HG02970 (cell line): ENCODE measurements around the gene PLEKHA8.

Source experiments
- ATAC-seq: cut with Tn5 transposase; IDR thresholded peaks from one replicate; pipeline ENCODE4 v1.9.1; 2021; ENCODE audit warnings: mild to moderate bottlenecking, moderate library complexity, moderate number of reproducible peaks; ENCODE audit not compliant: unreplicated experiment, low FRiP score

Gene PLEKHA8

DNA sequence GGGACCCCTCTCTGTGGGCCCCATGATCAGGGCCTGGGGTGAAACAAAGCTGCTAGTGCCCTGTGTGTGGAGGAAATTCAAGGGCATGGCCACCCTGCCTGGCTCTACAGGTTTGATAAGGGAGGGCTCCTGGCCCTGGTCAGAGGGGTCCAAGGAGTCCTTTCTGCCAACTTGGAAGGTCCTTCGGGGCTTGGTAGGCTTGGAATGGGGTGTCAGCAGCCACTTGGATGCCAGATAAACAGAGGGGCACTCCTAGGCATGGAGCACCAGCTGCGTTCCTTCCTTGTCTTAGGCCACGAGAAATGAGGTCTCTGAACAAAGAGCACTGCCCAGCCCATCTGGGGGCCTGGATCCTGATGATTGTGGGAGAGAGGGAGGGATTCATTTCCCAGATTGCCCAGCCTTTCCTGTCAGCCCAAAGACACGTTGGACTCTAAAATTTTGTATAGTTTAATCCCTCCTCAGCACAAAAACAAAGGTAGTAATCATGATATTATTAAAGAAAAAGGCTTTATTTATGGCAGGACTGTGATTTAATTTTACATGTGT is 111.7 kb downstream of the PLEKHA8 start:
- no peak for ATAC-seq

DNA sequence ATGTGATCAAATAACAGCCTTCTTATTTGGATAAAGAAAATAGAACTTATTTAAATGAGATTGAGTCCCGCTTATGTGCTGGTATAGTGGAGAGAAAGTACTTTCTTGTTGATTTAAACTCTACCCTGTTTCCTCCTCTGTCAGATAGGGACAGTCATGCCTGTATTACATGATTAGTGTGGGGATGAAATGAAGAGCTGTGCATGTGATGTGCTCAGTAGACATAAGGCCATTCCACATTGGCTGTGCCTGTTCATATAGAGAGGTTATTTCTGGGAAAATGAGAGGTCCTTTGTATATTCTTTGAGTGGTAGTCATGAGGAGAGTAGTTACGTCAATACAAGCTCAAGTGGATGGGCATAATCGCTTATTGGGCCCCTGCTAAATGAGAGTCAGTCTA is 112.2 kb downstream of the PLEKHA8 start:
- no peak for ATAC-seq

DNA sequence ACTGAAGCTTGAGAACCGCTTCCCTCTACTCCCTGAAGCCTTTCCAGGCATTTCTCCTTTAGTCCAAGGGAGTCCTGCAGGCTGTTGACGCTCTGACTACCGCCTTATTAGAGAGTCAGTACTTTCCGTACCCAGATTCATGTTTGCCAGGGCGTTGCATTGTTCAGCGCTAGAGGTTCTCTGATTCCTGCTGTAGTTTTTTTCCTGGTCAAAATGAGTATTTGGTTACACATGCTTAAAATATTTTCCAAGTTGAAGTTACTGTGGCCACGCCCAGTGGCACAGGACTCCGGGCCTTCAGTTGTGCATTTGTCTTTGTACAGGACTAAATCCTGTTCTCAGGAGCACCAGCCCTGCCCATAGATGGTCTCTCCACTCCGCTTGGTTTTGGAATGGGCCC is 114.5 kb downstream of the PLEKHA8 start:
- ATAC-seq = no peak

DNA sequence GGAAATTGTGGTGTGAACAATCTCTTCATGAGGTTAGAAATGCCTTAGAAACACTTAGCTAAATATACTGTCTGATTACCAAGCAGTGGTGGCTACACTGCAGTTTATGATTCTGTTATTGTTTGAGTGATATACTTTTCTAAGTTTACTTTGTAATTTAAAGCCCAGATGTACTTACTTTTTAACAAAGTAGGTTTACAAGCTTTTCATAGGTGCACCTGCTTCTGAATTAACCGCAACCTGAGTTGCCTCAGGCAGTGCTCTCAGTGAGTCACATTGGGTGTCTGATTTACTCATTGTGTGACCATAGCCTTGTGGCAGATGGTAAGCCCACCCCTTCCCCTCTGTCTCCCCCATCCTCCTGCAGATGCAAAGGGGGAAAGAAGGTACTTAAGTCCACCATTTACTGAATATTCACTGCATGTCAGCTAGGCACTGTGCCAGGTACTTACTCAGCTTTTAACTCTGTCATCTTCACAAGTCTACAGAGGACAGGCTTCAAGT is 115.6 kb downstream of the PLEKHA8 start:
- ATAC-seq = no peak

DNA sequence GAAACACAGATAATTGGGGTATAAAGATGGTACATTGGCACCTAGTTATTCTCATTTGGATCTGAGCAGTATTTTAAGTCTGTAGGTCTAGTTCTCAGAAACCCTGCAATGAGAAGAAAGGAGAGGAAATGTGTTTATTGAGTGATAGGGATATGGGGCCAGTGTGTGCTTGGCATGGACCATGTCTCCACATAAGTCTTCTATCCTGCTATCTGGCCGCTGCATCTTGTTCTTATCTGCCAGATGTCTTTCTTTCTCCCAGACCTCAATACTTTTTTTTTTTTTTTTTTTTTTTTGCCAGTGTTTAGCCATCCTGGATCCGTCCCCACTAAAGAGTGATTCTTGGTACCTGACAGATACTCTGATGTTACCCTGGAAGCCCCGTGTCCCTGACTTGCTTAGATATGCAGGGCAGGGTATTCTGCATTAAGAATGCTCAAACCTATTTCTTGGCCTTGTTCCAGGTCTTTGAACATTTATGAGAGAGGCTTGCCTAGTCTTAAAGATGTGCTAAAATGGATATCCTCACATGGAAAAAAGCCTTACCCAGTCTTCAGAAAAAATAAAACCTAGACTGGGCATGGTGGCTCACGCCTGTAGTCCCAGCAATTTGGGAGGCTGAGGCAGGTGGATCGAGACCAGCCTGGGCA is 116.6 kb downstream of the PLEKHA8 start:
- ATAC-seq = no peak

DNA sequence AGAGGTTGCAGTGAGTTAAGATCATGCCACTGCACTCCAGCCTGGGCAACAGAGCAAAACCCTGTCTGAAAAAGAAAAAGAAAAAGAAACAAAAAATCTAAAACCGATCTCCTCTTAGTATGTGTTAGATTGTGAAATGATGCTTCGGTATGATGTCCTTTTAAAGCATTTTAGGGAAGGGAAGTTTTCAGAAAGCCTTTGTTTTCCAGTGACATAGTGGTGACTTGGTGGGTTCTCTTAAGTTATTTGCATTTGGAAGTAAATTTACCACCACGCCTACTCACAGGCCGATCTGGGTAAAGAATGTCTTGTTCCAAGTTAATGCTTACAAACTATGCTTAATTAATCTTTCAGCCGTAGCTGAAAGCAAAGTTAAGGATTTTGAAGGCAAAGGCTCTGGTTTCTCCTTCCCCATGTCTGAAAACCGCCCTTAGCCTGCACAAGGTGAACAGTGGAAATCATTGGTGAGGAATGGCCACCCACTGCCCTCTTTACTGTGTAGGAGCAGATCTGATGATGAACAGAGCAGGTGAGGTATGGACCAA is 117.3 kb downstream of the PLEKHA8 start:
- no peak for ATAC-seq

DNA sequence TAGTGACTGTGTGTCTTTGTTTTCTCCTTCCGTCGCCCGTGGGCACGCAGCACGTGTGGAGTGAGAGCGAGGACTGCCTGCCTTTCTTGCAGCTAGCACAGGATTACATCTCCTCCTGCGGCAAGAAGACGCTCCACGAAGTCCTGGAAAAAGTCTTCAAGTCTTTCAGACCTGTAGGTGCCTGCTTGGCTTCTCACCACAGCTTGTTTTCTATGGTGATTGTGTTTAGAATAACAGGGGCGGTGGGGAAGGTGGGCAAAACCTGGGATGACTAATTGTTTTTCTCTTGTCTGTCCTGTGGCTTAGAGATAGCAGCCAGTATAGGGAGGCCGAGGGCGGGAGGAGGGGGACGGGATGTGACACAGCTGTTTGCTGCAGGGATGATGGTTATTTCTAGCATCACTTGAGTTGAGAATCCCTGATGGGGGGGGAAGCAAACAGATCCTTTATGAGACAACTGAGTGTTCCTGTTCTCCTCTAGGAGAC is 118.0 kb downstream of the PLEKHA8 start:
- ATAC-seq = no peak

DNA sequence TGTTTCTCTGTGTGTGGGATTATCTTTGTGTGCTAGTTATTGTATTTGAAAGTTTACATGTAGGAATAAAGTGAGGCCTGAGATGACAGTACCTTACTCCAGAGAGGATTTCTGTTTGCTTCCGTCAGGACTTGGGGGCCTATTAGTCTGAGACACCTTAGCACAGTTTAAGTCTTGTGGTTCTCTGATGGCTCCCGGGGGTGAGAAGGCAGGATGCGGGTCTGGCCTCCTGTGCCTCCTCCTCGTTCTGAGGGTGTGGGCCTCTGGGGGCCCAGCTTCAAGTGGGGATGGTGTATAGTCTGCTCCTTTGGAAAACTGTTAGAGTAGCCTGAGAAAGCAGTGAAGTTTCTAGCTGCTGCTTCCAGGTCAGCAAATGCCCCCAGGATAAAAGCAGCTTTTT is 119.0 kb downstream of the PLEKHA8 start:
- no peak for ATAC-seq

DNA sequence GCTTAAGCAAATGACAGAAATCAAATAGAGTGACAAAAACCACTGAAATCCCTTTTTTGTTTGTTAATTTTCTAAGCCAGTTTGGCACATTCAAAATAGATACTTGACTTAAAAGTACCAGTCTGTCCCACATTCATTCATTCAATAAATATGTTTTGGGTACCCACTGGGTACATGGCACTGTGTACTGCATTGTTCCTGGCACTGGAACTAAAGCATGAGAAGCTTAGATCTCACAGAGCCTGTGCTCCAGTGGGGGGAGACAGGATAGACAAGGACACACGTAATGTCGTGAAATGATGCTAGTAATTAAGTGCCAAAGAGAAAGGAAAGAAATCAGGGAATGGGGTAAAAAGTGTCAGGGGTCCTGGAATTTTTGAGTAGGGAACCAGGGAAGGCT is 119.6 kb downstream of the PLEKHA8 start:
- ATAC-seq = no peak

DNA sequence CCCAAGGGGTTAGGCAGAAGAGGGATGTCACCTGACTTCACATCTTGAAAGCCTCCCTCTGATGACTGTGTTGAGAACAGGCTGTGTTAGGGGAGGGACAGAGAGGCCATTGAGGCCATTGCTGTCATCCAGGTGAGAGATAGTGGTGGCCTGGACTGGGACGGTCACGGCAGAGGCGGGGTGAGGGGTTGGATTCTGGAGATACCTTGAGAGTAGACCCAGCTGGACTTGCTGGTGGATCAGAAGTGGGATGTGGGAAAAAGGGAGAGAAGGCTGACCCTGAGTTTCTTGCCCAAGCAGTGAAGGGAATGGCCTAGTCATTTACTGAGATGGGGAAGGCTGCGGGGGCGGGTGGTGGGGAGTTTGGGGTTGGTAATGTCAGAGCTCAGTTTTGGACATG is 120.2 kb downstream of the PLEKHA8 start:
- no peak for ATAC-seq

DNA sequence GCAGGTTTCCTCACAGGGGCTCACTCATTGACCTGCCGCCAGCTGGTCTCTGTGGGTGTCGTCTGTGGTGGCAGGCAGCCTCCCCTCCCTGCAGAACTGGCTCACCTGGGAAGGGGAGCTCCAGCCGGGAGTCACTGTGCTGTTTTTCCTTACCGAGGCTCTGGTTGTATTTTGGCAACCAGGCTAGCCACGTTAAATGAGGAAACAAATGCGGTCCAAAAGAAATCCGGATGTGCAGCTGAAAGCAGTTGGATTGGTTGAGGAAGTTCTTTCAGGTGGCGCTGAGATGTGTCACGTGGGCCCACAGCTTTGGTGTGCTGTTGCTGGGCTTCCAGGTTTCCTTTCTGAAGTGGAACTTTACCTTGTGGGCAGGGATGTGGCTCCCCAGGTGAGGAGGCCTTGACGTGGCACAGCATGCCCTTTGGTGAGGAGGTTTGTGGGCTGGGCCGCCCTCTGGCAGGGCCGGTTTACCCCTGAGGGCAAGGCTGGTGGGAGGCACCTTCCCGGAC is 120.8 kb downstream of the PLEKHA8 start:
- ATAC-seq = no peak

DNA sequence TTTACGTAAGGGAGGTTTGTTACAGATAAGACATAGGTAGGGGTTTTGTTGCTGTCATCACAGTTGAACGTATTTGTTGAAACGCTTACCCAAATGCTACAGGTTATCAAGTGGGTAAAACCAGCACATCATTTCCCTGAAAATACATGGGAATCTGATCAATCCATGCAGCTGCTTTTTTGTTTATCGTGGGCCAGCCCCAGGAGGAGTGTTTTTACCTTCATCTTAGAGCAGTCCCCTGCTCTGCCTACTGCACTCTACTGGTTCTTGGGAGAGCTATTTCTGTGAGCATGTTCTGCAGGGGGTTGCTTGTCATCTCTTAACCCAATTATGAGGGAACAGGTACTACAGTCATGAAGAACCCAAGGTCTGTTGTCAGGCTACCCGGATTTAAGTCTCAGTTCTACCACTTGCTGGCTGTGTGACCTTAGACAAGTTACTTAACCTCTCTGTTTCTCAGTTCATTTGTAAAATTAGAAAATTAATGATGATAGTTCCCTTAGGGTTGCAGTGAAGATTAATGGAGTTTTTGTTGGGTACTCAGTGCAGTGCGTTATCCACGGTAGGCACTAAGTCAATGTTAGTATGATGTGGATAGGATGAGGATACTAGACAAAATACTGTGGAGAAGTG is 121.5 kb downstream of the PLEKHA8 start:
- no peak for ATAC-seq

DNA sequence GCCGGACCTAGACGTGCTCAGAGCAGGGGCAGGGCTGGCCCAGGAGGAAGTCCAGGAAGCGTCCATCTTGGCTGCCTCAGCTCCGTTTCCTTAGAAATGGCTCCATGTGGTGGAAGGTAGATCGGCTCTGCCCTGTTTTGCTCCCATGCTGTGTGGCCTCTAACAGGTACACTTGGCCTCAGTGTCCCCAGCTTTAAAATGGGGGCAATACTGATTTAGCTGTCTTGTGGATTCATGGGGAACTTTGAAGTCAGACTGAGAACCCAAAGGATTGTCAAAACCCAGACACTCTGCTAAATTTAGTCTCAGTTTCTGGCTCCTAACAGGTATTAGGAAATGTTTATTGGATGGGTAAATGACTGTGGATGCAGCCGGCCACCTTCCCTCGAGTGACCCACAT is 122.5 kb downstream of the PLEKHA8 start:
- no peak for ATAC-seq

DNA sequence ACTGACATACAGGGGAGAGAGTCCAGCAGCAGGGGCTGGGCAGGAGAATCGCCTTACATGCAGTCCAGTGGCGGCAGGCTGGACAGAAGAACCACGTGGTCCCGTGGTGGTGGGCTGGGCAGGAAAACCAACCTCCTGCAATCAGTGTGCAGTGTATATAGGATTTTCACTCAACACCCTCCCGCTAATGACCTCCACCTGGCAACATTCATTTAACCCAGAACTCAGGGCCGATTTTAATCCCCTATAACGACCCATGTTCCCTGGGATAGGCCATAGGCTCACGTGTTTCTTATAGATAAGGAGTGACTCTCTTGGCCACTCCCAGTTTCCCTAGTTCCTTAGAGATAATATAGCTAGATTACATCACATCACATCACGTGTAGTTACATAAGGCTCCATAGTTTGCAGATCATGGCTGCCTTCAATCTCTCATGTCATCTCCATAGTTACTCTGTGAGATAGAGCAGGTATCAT is 125.9 kb downstream of the PLEKHA8 start:
- no peak for ATAC-seq

DNA sequence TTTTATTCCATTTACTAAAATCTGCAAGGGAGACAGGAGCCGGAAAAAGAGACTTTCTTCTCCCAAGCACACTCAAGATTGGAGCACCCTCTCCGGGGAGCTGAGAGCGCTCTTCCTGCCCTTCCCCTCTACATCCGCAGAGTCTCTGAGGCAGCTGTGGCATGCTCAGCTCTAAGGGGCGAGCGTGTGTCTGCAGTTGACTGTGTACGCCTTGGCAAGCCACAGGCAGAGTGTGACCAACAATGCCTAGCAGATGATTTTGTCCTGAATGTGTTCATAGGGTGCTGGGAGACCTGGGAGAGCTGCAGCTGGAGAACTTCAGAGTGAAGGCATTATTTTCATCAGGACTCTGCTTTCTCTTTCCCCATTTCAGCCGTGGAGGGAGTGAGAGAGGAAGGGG is 127.3 kb downstream of the PLEKHA8 start:
- no peak for ATAC-seq

DNA sequence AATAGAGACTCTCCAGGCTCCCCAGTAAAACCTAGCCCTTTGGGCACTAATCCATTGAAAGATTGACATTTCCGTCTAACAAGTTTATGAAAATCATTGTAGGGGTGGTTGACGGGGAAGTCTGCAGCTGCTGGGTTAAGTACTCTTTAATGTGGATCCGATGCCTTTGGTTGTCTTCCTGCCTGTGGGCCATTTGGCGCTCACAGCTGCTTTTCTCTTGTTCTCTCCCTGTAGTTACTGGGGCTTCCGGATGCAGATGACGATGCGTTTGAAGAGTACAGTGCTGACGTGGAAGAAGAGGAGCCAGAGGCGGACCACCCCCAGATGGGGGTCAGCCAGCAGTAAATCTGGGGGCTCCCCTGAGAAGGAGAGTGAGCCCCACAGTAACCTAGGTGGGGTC is 129.0 kb downstream of the PLEKHA8 start:
- no peak for ATAC-seq

DNA sequence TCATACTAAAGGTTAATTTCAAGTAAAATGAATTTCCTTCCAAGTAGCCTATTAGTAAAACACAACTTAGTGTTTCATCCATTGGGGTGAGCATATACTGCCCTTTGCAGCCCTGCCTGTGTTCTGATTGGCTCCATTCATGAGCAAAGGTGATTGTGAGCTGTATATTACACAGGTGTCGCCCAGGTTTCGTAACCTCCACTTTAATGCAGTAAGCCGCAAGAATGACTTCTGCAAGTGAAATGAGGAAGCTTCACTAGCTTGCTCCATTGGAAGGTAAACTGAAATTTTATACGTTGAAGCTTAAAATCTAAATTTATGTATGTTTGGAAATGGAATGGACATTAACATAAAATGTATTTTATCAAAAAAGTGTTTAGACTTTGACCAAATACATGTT is 131.0 kb downstream of the PLEKHA8 start:
- ATAC-seq = no peak

DNA sequence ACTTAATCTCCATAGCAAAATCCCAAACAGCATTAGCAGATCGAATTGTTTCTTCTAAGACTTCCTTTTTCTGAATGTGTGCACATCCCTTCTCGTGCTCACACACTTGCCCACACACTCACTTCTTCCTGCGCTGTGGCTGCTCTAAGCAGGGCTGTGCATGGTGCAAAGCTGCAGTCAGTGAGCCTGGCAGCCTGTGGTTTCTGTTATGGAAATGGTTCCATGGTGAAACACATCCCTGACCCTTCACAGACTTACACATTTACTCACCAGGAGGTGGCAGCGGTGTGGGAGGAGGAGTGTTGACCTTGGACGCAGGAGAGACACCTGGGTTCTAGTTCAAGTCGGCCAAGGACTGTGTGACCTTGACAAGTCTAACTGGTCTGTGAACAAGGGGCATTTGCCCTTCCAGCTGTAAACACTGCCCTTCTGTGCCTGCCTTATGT is 131.5 kb downstream of the PLEKHA8 start:
- ATAC-seq = no peak

DNA sequence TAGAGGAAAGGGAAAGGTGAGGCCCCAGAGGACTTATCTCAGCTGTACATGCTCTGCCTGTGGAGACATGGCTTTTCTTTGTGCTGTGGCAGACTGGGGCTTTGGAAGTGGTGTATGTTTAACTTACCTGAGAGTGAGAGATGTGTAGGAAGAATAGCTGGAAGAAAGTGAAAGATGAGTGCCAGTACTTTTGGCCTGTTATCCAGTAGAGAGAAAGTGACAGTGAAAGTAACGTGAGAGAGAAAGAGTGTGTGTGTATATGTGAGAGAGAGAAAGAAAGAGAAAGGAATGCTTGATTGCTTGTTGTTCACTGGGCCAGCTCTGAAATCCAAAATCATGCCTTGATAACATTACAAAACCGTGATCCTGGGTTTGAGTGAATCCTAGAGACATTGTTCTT is 132.1 kb downstream of the PLEKHA8 start:
- ATAC-seq = no peak

DNA sequence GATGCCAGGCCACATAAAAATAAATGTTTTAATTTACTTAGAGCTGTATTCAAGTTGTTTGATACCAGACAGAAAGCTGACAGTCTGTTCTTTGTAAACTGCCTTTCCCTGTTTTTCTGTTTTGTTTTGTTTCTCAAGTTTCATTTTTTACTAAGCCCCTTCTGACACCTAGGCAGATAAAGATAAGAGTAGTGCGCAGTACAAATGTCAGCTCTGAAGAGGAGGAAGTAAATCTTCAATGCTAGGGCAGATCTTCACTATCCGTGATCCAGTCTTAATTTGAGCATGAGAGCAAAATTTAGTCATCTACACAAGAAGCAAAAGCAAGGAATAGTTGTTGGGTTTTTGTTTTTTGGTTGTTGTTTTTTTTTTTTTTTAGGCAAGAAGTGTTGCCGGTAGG is 133.9 kb downstream of the PLEKHA8 start:
- ATAC-seq = no peak

DNA sequence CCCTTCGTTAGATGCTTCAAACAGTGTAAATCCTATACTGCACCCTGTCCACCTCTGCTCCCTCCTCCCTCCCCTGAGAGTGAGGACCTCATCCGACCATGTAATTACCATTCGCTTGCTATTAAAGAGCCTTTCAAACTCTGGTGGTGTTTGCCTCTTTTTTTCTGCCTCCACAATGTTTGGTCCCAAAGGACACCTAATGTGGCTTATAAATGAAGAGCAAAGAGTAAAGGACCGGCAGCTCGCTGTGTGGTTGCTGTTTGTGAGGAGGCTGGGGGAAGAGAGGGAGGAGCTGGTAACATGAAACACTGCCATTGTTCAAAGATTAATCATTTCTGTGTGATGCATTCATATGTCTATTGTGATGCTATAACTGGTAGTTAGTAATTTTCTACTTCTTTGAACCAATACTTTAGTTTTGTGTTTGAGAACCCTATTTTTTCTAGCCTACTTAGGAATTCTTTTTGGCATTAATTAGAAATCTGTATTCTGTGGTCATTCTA is 134.5 kb downstream of the PLEKHA8 start:
- ATAC-seq = no peak
